Lower leg skin (tissue), 4 donors: ENCODE data around the gene BIRC7. TPM values are rescaled to one million over a fixed set of nuclear protein-coding genes. Genes with fewer than 3 reads are reported as not detected.

Source experiments
- DNase-seq, 2 donors: peaks; one replicate each; pipeline ENCODE4 v3.0.0-alpha.2; 2019; ENCODE audit warnings: low spot score in 2 of 2
- H3K4me3 ChIP-seq: fragments of 200-600 bp; sonication (generic); 2 replicates; pipeline ENCODE4 v1.5.1; 2017; ENCODE audit warnings: mild to moderate bottlenecking, low read depth; ENCODE audit not compliant: poor library complexity, severe bottlenecking
- POLR2A ChIP-seq, 2 donors: fragments of 450-650 bp; IDR thresholded peaks; one replicate each; pipeline ENCODE4 v1.6.1; 2016 to 2017; ENCODE audit warnings: antibody characterized with exemption in 2 of 2, mild to moderate bottlenecking in 1 of 2, moderate library complexity in 1 of 2
- WGBS, 2 donors: methylation state at CpG; one replicate each; pipeline ENCODE4 v1.1.5; 2018; 5-methylcytosine and 5-hydroxymethylcytosine counted together
- intact Hi-C: fragments of 100-400 bp; cut with DNase I; formaldehyde crosslinking; loops from one replicate; pipeline ENCODE4 v1.15.0; 2023; ENCODE audit warnings: low total_unique reads
- total RNA-seq, 4 donors: library from RNA; depleted of rRNA; stranded (reverse); fragments of >200 nt; gene quantifications; one replicate each; pipeline ENCODE4 v1.1.0, GENCODE V29; 2016
- TF ChIP-seq, protein P1 (sequence below), 3 donors: fragments of 450-650 bp; IDR thresholded peaks; one replicate each; pipeline ENCODE4 v1.5.1; 2016; ENCODE audit warnings: antibody characterized with exemption in 3 of 3, mild to moderate bottlenecking in 3 of 3, moderate library complexity in 2 of 3

Gene BIRC7
- total RNA-seq, 4 donors from 2014 or later: 0.53 to 2.5 (median 1.4) TPM; not detected in 1

DNA sequence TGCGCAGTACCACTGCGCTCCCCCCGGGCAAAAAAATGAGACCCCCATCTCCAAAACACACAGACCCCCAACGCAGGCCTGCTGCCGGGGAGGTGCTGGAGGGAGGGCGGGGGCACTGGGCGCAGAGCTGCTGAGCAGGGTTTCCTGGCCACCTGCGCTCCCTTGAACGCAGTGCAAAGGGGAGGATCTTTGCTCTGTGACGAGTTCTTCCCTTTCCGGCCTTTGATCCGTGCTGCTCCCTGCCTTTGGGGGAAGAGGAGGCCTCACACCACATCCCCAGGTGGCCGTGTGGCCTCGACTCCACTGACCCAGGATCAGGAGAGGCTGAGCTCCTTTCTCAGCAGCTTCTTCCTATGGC, 48.4 kb downstream of the BIRC7 start:
- no peak overlapping the region for H3K4me3 ChIP-seq
- intact Hi-C loops: no loop called here
- WGBS, 2 donors: 81 to 83% methylated on average over 14 of the region's 14 CpGs
- no peak for DNase-seq
- no peak for TF ChIP-seq POLR2A (IDR thresholded peaks at IDR 0.05)
- TF ChIP-seq, protein P1, sequence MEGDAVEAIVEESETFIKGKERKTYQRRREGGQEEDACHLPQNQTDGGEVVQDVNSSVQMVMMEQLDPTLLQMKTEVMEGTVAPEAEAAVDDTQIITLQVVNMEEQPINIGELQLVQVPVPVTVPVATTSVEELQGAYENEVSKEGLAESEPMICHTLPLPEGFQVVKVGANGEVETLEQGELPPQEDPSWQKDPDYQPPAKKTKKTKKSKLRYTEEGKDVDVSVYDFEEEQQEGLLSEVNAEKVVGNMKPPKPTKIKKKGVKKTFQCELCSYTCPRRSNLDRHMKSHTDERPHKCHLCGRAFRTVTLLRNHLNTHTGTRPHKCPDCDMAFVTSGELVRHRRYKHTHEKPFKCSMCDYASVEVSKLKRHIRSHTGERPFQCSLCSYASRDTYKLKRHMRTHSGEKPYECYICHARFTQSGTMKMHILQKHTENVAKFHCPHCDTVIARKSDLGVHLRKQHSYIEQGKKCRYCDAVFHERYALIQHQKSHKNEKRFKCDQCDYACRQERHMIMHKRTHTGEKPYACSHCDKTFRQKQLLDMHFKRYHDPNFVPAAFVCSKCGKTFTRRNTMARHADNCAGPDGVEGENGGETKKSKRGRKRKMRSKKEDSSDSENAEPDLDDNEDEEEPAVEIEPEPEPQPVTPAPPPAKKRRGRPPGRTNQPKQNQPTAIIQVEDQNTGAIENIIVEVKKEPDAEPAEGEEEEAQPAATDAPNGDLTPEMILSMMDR (IDR thresholded peaks at IDR 0.05): no peak

GRCh38 chr20:63284544-63284949, 48.8 kb downstream of the BIRC7 start:
- TF ChIP-seq, protein P1 (IDR thresholded peaks at IDR 0.05): no peak
- TF ChIP-seq POLR2A (IDR thresholded peaks at IDR 0.05): no peak
- intact Hi-C loops: no loop called here
- H3K4me3 ChIP-seq: no peak overlapping the region
- DNase-seq: no peak
- 82 to 88% methylated on average over 16 to 25 of the region's 25 CpGs for whole genome bisulfite sequencing, 2 donors

- WGBS, 2 donors: 84 to 86% methylated on average over 11 to 13 of the region's 13 CpGs
- DNase-seq: no peak
- intact Hi-C loops: no loop called here
- no peak overlapping the region for H3K4me3 ChIP-seq
- TF ChIP-seq, protein P1 (IDR thresholded peaks at IDR 0.05): no peak
- no peak for TF ChIP-seq POLR2A (IDR thresholded peaks at IDR 0.05)
These were observed 49.3 kb downstream of the BIRC7 start for GRCh38 chr20:63284981-63285524.

DNA sequence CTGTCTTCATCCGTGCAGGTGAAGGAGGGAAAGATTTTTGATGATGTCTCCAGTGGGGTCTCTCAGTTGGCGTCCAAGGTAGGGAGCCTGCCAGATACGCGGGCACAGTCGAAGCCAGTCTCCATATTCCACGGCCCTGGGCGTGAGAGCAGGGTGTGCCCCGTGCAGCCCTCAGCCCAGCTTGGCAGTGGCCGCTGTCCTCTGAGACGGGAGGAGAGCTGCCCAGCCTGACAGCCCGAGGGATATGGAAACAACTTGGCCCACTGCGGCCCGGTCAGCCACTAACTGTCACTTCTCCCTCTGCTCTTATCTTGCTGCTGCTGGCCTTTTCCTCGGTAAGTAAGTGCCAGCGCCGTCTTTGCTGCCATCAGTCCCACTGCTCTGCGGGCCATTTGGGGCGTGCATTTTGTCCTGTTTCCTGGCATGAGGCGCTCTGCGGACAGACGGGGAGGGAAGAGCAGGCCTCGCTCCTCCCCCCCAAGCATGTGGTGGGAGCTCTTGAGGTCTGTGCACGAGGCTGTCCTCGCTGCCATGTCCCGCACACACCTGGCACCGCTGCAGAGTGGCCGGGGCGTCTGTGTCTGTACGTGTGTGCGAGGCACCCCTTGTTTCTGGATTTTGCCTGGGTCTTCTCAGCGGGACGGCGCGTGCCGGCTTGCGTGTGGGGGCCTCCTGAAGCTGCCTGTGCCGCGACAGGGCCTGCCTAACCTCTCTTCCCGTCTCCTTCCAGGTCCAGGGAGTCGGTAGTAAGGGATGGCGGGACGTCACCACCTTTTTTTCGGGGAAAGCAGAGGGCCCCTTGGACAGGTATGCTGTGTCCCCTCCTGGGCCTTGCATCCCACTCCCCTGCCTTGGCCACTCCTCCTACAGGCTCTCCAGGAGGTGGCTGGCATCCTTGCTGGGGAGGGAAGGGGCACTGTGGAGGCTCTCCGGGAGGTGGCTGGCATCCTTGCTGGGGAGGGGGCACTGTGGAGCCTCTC, 50.2 kb downstream of the BIRC7 start:
- no peak for DNase-seq
- TF ChIP-seq POLR2A (IDR thresholded peaks at IDR 0.05): no peak
- 91% methylated on average over 42 to 44 of the region's 44 CpGs for WGBS, 2 donors
- no peak overlapping the region for H3K4me3 ChIP-seq
- intact Hi-C loops: no loop called here

DNA sequence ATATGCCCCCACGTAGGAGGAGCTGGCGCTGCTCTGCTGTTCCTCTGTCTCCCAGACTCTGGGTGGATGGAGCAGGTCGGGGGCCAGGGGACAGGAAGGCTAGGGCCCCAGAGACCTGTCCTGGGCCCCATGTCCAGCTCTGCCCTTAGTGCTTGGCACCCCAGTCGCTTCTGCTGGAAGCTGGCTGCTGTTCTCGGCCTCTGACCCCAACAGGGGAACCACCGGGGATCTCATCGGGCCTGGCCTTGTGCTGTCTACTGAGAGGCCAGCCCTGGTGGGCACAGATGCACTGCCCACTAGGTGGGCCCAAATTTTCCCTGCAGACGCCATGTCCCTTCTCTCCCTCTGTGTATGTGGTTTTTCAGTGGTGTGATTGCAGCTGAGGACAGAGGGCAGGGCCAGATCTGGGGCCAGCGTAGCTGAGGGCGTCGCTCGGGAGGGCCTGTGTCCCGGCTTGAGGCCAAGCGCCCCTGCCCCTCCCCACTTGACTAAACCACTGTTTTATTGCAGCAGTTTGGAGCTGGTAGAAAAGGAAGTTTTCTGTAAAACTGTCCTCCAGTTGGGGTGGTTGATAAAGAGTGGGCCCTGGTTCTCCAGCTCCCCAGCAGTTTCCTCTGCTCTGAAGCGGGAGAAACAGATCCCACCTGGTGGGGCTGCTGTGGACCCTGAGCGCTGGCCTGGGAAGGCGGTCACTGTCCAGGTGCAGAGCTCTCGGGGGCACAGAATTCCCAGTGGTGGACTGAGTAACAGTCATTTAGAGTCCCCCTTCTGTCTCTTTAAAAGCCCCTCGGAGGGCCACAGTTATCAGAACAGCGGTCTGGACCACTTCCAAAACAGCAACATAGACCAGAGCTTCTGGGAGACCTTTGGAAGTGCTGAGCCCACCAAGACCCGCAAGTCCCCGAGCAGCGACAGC, 51.3 kb downstream of the BIRC7 start:
- 81 to 82% methylated on average over 20 to 21 of the region's 23 CpGs for WGBS, 2 donors
- intact Hi-C loops: no loop called here
- TF ChIP-seq, protein P1 (IDR thresholded peaks at IDR 0.05): no peak
- no peak for TF ChIP-seq POLR2A (IDR thresholded peaks at IDR 0.05)

More for the DNA sequence above, 51.3 kb downstream of the BIRC7 start:
- H3K4me3 ChIP-seq: no peak overlapping the region
- DNase-seq: no peak
